Fibroblast of gingiva (primary cell): Measurements from ENCODE around the gene ADORA1.

Experiments
- DNase-seq: peaks from one replicate; pipeline ENCODE4 v3.0.0-alpha.2; 2011; ENCODE audit warnings: low read depth

The ADORA1 gene

DNA sequence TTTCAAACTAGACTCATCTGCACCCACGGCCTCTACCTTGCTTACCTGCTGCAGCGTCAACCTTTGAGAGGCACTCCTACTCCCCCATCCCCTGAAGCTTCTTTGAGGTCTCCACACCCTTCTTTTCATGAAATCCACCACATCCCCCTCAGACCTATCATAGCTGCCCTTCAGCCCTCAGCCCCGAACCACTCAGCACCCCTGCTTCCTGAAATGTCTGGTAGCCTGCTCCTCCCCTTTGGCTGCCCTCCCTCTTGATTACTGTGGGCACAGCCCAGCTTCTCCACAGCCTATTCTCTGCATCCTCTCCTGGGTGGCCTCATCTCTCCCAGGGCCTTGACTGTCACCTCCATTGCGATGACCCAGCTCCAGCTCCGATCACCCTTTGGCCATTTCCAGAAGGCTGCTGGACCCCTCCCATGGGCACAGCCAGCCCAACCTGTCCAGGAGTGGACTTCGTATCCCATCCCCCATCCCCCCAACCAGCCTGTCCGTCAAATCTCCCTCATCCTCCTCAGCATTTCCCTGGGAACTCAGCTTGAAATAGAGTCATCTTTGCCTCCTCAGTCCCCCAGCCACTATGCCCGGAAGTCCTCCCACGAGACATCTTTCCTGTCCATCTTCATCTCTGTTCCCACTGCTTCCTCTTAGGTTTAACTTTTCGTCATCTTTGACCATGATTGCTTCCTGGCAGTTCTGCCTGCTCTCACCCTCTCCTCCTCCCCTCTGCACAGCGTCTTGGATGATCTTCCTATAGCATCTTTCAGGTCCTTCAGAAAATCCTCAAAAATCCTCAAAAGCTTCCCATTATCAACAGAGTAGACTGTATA, 6.1 kb upstream of the ADORA1 start:
- no peak for DNase-seq

DNA sequence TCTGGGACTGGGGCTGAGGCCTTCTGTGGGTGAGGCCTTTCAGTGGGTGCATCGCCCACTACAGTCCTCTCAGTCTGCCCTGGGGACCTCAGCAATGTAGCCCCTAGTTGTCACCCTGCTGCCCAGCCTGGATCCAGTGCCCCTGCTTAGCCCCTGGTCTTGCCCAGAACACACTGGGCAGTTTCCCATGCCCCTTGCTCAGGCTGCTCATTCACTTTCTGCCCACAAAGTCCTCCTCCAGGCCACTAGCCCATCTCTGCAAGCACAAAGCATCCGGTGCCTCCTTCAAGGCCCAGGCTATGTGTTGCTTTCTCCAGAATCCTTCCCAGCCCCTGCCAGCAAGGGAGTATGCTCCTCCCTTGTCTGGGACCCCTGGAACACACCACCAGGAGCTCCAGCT, 5.4 kb upstream of the ADORA1 start:
- DNase-seq, result no peak

DNA sequence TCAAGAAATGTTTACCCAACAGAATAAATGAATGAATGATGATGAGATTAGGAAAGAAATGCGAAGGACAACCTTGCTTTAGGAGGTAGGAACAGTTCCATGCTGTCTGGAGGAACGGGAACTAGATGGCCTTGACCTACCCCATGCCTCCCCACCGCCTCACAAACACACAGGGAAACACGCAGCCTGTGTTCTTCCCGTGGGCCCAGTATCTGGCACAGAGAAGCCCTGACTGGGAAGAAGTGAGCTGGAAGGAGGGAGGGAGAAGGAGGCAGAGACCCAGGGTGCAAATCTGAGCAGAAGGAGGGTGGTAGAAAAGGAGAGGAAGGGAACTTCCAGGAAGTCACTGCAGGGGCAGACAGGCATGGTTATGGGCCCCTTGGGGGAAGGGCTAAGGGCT, 3.5 kb upstream of the ADORA1 start:
- DNase-seq, result no peak

DNA sequence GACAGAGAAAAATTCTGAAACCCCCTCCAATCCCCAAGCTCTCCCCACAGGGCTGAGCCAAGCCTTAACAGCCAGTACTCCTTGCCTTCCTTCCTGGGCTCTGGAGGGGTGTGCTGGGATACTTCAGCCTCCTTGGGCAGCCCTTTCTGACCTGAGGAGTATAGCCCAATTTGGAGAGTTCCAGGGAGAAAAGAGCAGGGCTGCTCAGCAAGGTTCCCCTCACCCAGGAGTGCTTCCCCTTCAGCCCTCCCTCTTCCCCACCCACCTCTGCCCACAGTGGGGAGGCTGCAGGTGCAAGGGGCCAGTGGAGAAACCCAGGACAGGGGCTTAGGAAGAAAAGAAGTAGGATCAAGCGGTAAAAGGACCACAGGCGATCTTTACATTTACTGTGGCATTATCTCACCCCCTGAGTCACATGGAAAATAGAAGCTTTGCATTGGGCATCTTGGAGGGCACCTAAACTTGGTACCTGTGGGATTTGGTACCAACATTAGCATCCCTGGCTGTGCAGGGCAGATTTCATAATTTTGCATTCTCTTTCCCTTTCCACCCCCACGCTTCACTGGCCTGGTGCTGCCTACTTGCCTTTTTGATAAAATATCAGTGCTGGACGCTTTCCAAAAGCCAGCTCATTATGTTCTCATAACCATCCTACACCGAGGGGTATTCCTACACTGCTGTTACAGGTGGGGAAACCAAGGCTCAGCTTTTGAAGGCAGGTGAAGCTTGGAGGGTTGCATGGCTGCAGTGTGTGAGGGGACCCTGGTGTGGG, 2.8 kb upstream of the ADORA1 start:
- DNase-seq, result no peak

DNA sequence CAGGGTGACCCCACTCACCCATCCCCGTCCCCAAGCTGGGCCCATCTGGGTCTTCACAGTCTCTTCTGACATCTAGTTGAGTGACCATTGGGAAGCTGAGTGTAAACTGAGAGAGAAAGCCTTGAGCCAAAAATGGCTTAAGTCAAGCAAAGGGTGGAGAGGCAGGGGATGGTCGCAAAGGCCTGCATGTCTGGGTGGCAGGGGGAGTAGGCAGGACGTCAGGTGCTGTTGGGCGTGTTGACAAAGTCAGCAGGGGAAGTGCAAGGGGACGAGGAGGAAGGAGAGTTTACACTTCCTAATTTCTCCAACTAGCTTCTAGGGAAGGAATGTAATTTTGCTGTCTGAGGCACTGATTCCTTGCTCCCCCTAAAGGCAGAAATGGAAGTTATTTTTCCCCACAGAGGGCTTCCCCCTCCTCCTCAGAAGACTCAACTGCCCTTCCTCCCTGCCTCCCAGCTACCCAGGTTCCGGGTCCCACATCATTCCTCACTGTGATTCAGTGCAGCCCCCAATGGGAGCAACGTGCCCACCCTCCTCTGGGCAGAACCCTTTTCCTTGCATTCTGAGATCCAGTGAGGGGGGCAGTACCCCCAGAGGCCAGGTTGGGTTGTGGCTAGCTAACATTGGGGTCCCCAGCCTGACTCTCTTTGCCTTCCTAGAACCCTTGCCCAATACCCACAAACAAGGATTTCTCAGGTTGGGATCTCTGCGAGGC, 1.2 kb upstream of the ADORA1 start:
- DNase-seq, result no peak

DNA sequence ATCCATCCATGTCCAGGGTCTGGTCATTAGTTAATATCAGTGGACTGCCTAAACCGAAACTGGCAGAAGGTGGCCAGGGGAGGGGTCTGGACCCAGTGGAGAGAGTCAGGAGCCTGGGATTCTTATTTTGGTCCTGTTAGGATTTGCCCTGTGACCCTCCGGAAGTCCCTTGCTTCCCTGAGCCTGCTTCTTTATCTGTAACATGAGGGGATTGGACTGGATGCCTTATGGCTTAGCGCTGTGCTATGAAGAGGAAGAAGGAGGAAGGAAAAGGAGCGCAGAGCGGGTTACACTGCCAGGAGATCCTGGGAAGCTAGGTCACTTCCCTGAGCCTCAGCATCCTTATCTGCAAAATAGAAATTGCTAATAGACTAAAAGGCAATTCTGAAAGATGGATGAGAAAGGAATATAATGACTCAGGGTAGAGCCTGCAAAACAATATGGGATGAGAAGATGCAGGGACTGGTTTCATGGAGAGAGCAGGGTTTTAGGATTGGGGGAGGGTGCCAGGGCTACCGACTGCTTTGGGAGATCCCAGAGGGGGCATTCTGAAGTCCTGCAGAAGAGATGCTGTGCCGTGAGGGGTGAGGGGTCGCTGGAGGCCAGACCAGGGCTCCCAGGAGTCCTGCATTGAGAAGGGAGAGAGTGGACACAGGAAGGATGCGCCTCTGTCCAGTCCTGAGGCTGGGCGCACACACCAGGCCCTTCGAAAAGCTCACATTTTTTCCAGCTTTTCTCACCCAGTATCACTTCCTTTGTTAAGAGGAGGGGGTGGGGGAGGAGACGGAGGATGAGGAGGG, 460 bp upstream of the ADORA1 start:
- no peak for DNase-seq

DNA sequence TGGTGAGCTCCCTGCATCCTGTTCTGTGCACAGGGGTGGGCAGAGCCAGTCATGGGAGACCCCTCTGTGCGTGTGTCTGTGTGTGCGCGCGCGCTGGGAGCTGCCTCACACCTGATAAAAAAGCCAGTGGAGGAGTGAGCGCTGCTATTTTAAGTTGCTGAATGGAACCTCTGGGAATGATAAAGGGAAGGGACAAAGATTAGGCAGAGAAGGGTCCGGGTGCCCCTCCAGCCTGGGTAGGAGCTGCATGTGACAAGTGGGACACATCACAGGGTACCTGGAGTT, 847 bp downstream of the ADORA1 start:
- no peak for DNase-seq

DNA sequence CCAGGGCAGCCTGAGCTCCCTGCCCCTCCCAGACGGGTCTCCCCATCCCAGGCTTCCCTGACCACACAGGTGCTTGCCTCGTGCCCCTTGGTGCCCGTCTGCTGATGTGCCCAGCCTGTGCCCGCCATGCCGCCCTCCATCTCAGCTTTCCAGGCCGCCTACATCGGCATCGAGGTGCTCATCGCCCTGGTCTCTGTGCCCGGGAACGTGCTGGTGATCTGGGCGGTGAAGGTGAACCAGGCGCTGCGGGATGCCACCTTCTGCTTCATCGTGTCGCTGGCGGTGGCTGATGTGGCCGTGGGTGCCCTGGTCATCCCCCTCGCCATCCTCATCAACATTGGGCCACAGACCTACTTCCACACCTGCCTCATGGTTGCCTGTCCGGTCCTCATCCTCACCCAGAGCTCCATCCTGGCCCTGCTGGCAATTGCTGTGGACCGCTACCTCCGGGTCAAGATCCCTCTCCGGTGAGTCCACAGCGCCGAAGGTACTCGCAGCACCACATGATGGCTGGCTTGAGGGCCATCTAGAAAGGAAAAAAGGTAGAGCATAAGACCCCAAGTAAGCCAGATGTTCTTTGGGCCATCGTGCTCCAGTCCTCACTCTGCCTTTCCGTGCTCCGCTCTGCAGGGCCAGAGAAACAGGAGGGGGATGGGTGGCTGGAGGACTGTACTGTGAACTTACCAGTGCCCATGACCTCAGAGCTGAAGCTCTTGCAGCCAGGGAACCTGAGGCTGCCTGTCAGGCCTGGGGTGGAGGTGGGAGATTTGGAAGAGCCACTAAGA, 1.4 kb downstream of the ADORA1 start:
- no peak for DNase-seq

DNA sequence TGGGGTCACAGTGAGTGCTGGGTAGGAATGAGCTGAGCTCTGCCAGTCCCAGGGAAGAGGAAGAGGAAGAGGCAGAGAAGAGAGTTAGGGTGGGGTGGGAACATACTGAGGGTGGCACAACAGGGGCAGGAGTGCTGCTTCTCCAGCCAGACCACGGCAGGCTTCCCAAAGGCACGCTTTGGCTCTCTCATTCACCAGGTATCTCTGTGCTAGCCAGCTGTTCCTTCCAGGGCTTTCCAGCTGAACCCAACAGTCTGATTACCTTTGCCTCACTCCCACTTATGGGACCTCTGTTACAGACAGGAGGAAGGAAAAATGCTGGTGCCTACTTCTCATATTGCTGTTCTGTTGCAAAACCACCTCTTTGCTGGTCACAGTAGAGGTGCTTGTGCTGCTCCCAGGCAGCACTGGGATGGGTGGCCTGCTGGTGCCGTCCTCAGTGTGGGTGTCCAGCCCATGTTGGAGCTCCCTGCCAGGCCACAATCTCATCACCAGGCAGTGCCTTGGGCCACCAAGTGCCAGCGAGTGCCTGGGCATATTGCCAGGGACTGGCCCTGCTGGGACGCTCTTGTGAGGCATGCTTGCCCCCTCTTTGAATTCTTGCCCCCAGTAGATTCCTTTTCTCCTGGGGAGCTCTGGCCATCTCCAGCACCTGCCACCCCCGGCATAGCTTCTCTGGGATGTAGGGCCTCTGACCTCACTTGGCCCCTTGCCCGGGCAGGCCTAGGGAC, 2.1 kb downstream of the ADORA1 start:
- DNase-seq, result no peak

DNA sequence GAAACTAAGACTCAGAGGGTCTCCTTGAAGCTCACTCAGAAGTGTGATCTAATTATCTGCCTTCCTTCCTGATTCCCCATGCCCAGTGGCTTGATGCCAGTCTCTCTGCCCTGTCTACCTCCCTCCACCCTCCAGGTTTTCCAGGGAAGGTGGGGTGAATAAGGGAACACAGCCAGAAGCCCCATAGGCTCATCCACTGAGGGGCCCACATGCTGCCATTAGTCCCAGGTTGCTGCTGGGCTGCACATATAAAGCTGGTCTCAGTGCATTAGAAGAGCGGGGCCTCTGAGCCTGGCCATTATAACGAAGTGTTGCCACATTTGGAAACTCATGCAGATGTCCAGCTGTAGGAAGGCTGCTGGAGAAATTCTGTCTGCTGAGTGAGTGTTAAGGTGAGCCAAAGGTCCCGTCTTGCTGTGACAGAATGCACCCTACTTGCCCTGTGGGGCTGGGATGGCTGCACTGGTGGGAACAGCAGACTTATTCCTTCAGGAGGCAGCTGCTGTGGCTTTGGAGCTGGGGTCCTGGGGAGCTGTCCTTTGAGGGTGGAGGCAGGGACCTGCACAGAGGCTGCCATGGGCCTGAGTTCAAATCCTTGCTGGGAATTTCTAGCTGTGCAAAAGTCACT, 2.9 kb downstream of the ADORA1 start:
- no peak for DNase-seq

DNA sequence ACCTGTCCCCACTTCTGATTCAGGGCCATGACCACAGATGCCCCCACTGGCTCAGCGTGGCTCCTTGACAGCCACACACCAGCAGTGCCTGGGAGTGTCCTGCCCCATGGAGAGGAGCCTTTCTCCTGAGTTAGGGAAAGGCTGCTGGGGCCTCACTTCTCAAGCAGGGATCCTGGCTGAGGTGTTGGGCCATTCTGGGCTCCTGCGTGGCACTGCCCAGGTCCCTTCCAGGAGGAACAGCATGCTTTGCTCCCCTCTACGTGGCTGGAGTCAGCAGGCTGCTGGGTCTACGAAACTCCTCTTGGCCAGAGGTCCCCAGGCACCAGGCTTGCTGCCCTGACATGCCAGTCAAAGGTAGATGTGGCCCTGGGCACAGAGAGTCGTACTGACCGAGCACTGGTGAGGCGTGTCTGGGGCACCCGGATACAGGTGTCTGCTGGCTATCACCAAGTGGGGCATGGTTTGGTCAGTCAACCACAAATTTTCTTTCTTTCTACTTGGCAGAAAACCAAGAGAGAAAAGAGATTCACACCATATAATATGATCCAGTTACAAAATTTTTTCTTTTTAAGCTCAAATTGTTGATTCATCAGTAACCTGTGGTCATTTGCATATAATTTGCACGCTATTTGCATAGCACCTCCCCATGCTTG, 4.1 kb downstream of the ADORA1 start:
- no peak for DNase-seq

DNA sequence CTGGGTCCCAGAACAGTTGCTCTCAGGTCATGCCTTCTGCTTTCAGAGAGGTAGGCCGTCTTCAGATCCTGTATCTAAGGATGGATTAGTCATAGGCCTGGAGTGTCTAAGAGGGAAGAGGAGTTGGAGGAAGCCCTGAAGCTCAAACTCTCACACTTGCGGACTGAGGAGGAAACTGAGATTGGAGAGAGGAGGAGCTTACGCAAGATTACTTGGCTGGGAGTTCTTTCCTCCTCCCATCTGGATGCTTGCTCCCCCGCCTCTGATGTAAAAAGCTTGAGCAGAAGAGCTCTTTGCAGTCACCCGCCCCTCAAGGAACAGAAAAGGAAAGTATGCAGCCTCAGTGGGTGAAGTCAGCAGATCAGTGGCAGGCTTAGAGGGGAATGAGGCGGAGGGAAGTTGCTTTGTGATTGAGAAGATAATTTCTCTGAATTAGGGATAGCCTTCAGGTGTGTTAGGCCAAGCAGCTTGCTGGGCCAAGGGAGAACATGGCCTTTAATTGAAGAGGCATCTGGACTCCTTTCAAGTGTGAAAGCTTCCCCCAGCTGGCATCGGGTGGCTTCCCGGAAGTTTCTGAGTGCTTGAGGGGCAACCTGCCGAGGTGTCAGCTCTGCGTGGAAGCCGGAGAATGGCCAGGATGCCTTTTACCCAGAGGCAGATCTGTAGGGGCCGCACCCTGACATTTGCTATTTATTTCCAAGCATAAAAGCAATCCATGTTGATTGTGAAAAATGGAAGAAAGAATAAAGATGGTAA, 6.6 kb downstream of the ADORA1 start:
- DNase-seq, result no peak

DNA sequence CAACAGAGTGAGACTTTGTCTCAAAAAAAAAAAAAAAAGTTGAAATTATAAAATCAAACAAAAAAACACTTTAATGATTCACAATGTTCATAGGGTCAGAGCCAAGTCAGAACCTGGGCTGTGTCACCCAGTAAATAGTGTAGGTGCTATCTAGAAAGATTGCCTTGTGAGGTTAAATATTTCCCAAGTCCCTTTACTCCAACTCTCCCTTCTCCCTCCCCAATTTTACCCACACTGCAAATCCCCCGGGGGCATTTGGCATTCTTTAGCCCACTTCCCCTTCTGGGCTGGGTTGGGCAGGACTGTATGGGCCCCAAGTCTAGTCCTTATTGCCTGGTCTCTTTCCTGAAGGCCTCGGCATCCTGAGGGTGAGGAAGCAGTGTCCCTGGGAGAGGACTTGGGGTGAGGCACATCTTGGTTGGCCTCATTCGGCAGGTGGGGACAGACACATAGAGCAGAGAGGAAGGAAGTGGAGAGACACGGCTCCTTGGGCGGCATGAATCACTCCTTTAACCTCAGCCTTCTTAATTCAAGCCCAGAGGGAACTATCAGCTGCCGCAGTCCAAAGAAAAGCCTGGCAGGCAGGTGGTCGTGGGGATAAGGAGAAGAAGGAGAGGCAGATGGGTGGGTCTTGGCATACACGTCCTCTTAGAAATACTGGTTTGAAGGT, 8.2 kb downstream of the ADORA1 start:
- DNase-seq, result no peak

DNA sequence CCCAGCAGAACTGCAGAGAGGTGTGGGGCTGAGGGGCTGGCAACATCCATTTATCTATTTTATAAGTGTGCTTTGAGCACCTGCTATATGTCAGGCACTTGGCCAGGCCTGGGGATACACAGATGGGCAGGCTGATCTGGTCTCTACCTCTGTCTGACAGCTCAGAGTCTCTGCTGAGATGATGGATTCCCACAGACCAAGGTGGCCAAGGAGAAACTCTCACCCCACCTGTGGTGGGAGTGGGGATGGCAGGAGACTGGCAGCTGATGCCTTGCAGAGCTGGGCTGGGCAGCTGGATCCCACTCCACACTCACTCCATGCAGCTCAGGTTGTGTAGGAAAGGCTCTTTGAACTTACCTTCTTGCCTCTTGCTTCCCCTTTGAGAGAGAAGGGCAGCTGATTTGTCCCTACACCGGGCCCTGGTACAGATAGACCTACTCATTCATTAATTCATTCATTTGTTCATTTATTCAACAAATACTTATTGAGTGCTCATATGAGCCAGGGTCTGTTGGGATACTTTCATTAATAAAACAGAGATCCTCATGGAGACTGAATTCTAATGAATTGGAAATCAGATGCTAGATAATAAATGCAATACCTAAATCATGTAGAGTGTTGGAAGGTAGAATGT, 9.0 kb downstream of the ADORA1 start:
- no peak for DNase-seq

DNA sequence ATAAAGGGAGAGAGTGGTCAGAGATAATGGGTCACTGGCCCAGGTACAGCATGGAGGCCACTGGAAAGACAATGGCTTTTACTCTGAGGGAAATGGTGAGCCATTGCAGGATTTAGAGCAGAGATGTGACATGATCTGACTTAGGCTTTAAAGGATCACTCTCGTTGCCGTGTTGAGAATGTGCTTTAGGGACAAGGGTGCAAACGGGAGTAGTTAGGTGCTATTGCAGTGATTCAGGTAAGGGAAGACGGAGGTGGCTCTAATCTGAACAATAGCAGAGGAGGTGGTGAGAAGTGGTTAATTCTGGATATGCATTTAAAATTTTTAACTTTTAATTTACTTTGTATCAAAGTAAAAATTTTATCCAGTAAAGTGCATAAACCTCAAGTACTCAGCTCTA, 9.8 kb downstream of the ADORA1 start:
- no peak for DNase-seq

DNA sequence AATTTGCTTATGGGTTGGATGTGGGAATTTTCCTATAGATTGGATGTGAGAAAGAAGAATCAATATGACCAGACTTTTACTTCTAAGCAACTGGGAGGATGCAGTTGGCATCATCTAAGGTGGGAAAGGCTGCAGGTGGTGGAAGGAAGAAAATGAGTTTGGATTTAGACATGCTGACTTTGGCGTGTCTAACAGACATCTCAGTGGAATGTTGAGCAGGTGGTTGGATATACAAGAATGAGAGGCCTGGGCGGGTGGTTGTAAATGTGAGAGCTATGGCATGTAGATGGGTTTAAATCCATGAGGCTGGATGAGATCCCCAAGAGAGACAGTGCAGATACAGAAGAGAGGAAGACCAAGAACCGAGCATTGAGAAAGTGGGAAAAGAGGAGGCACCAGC, 10.5 kb downstream of the ADORA1 start:
- DNase-seq, result no peak

DNA sequence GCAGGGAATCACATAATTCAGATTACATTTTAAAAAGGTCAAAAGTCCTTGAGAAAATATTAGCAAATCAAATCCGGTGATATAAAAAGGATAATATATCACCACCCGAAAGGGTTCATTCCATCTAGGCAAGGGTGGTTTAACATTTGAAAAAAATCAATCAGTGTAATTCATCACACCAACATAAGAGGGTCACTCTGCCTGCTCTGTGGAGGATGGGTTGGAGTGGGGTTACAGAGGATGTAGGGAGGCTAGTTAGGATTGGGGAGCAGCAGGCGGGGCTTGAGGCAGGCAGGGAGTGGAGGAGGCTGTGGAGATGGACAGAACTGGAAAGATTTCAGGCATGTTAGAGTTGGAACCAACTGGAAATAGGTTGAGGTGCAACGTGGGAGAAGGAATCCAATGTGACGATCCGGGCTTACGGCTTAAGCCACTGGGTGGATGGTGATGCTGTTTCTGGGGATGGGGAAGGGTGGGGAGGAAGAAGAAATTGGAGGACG, 12.5 kb downstream of the ADORA1 start:
- no peak for DNase-seq
